Duodenal mucosa (tissue), 2 donors: ENCODE data around the gene STK10.

Source experiments
- H3K27ac ChIP-seq: one replicate; pipeline ENCODE4 v1.7.0; 2013; ENCODE audit warnings: low read depth, low read length
- H3K27me3 ChIP-seq, 2 donors: one replicate each; pipeline ENCODE4 v1.7.0; 2013; ENCODE audit warnings: low read length in 2 of 2, control low read depth in 1 of 2; ENCODE audit not compliant: insufficient read depth in 2 of 2, control insufficient read depth in 1 of 2
- H3K36me3 ChIP-seq, 2 donors: one replicate each; pipeline ENCODE4 v1.7.0; 2013; ENCODE audit warnings: low read length in 2 of 2, control low read depth in 1 of 2; ENCODE audit not compliant: insufficient read depth in 2 of 2, control insufficient read depth in 1 of 2
- H3K4me1 ChIP-seq, 2 donors: one replicate each; pipeline ENCODE4 v1.7.0; 2013; ENCODE audit warnings: low read length in 2 of 2, control low read depth in 1 of 2; ENCODE audit not compliant: insufficient read depth in 2 of 2, control insufficient read depth in 1 of 2
- H3K4me3 ChIP-seq, 2 donors: one replicate each; pipeline ENCODE4 v1.7.0; 2013; ENCODE audit warnings: low read length in 2 of 2, low read depth in 1 of 2
- H3K9ac ChIP-seq, 2 donors: one replicate each; pipeline ENCODE4 v1.7.0; 2013; ENCODE audit warnings: low read length in 2 of 2, low read depth in 1 of 2
- H3K9me3 ChIP-seq, 2 donors: one replicate each; pipeline ENCODE4 v1.7.0; 2013; ENCODE audit warnings: low read length in 2 of 2, control low read depth in 1 of 2; ENCODE audit not compliant: control insufficient read depth in 1 of 2

Gene STK10

GRCh38 chr5:172102913-172103626, 85.0 kb downstream of the STK10 start:
- no peak overlapping the region for H3K9ac ChIP-seq
- H3K27me3 ChIP-seq = no peaks in the 10 kb centered on the region
- H3K27ac ChIP-seq = no peak overlapping the region
- H3K9me3 ChIP-seq = no peaks in the 10 kb centered on the region
- H3K4me3 ChIP-seq = no peak overlapping the region
- peaks cover 3 to 8% of the 10 kb centered on the region in 2 donors for H3K4me1 ChIP-seq
- H3K36me3 ChIP-seq = peaks cover 11 to 26% of the 10 kb centered on the region in 2 donors

DNA sequence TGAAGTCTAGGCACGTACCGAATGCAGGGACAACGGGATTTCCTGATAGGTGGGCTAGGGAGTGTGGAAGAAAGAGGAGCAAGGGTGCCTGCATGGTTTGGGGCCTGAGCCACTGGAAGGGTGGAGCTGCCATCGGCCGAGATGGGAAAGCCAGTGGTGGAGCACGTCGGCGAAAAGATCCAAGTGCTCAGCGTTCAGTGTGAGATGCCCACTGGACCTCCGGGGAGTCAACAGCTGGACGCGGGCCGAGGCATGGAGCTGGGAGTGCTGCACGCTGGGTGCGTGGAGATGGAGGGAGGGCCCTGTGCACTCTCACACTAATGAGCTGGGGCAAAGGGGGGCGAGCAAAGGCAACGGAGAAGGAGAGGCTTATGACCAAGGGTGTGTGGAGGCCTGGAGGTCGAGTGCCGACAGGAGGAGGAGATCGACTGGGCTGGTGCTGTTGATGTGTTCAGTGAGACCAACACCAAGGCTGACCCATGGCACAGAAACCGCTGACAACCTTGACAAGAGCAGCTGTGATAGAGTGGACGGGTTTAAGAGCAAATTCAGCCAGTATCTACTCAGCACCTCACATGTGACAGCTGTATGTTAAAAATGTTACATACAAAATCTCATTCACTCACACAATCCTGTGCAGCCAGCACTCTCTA, 85.7 kb downstream of the STK10 start:
- Histone ChIP-seq H3K36me3 (peaks cover 11 to 26% of the 10 kb centered on the region in 2 donors), H3K4me3 (no peak overlapping the region), H3K9me3 (no peaks in the 10 kb centered on the region), H3K27ac (no peak overlapping the region), H3K9ac (no peak overlapping the region), H3K27me3 (no peaks in the 10 kb centered on the region), H3K4me1 (peaks cover 3 to 8% of the 10 kb centered on the region in 2 donors)

DNA sequence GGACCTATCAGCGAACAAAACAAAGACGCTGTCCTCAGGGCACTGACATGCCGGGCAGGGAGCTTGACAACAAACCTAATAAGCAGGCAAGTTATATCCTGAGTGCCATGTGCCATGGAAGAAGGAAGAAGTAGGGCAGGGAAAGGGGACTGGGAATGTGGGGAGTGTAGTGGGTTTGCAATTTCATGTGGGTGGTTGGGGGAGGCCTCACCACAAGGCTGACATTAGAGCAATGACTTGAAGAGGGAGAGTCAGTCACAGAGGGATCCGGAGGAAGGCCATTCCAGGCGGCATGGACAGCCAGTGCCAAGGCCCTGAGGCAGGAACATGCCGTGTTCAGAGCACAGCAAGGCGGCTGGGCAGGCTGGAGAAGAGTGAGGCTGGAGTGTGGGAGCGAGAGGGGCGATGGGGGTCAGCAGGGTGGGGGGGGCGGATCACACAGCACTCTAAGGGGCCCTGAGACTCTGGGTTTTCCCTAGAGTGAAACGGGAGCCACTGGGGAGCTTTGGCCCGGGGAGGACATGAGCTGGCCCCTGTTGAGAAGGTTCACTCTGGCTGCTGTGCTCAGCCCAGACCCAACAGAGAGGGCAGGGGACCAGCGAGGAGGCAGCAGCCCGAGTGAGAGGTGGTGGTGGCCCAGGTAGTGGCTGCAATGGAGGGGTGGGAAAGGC, 86.3 kb downstream of the STK10 start:
- Histone ChIP-seq H3K9me3 (no peaks in the 10 kb centered on the region), H3K4me3 (no peak overlapping the region), H3K27ac (no peak overlapping the region), H3K36me3 (peaks cover 11 to 26% of the 10 kb centered on the region in 2 donors), H3K27me3 (no peaks in the 10 kb centered on the region), H3K4me1 (peaks cover under 1 to 3% of the 10 kb centered on the region in 2 donors), H3K9ac (no peak overlapping the region)

- Histone ChIP-seq H3K9ac (no peak overlapping the region), H3K9me3 (no peaks in the 10 kb centered on the region), H3K27me3 (no peaks in the 10 kb centered on the region), H3K4me1 (no peaks in the 10 kb centered on the region), H3K4me3 (no peak overlapping the region), H3K27ac (no peak overlapping the region), H3K36me3 (peaks cover 5 to 18% of the 10 kb centered on the region in 2 donors)
Measured at GRCh38 chr5:172098883-172099282, 89.1 kb downstream of the STK10 start.

DNA sequence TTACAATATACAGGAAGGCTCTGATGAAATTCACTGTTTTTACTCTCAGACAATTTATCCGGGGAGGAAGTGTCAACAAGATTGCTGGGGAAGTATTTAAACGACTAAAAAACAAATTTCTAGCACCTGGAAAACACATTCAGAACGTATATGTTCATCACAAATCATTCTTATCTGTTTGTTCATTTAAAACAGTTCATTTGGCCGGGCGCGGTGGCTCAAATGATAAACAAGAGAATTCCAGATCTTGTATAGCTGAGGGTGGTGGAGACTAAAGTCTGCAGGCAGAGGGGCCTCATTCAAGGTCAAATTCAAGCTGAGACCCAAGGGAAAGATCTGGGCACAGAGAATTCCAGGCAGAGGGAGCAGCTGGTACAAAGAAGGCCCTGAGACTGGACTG, 90.0 kb downstream of the STK10 start:
- H3K4me1 ChIP-seq = no peaks in the 10 kb centered on the region
- H3K4me3 ChIP-seq = no peak overlapping the region
- no peaks in the 10 kb centered on the region for H3K27me3 ChIP-seq
- no peak overlapping the region for H3K27ac ChIP-seq
- peaks cover 9 to 22% of the 10 kb centered on the region in 2 donors for H3K36me3 ChIP-seq
- no peak overlapping the region for H3K9ac ChIP-seq
- H3K9me3 ChIP-seq = no peaks in the 10 kb centered on the region

DNA sequence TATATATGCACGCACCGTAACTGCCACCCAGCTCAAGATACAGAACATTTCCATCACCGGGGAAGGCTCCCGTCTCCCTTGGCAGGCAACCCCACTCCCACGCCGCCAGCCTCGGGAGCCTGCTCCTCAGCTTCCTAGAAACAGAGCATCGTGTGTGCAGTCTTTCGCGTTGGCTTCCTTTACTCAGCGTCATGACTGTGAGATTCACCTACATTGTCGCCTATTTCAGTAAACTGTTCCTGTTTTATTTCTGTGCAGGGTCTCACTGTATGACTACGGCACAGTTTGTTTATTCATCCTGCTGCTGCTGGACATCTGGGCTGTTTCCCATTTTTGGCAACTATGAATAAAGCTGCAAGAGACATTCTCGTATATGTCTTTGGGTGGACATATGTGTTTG, 90.7 kb downstream of the STK10 start:
- no peak overlapping the region for H3K27ac ChIP-seq
- H3K9me3 ChIP-seq = no peaks in the 10 kb centered on the region
- no peak overlapping the region for H3K9ac ChIP-seq
- peak overlapping the region in 1 of 2 donors; percentile 5 for H3K4me3 ChIP-seq
- H3K36me3 ChIP-seq = peaks cover 16 to 22% of the 10 kb centered on the region in 2 donors
- no peaks in the 10 kb centered on the region for H3K27me3 ChIP-seq
- H3K4me1 ChIP-seq = no peaks in the 10 kb centered on the region

GRCh38 chr5:172096207-172096940, 91.7 kb downstream of the STK10 start:
- no peak overlapping the region for H3K4me3 ChIP-seq
- H3K27me3 ChIP-seq = no peaks in the 10 kb centered on the region
- H3K36me3 ChIP-seq = peaks cover 14 to 20% of the 10 kb centered on the region in 2 donors
- no peak overlapping the region for H3K27ac ChIP-seq
- no peaks in the 10 kb centered on the region for H3K4me1 ChIP-seq
- no peak overlapping the region for H3K9ac ChIP-seq
- no peaks in the 10 kb centered on the region for H3K9me3 ChIP-seq

DNA sequence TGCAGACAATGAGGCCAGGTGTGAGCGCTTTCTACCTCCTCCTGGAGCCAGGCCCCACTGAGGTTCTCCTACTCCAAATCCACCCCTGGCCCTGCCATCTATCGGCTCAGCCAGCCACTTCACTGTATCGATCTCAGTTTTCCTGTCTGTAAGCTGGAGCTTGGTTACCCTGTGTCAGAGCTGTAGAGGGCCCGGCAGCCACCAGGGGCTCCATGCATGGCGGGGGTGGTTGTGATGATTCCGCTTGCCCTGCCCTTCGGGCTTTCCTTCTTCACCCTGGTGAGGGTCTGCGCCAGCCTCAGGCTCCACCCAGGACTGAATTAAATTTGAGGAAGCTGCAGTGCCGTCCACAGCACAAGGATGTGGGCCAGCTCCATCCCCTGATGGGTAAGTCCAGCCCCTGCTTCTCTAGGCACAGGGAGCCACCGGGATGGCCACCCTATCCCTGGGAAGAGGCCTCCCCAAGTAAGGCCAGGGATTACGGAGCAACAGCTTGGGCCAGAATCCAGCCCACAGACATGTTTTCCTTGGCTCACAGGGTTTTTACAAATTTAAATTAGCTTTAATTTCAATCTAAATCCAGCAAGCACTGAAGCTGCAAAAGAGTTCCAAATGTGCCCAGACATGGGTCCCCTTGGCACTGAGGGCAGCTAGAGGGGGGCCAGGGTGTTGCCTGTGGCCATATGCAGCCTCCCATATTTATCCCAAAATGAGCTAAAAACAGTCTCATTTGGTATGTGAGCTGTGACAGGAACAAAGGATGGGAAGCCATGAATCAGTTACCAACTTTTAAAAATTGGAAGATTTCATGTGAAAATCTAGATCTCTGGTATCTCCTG, 92.4 kb downstream of the STK10 start:
- Histone ChIP-seq H3K9me3 (no peaks in the 10 kb centered on the region), H3K27me3 (no peaks in the 10 kb centered on the region), H3K9ac (no peak overlapping the region), H3K27ac (no peak overlapping the region), H3K4me1 (no peaks in the 10 kb centered on the region), H3K4me3 (no peak overlapping the region), H3K36me3 (peaks cover 13 to 20% of the 10 kb centered on the region in 2 donors)

GRCh38 chr5:172093965-172094364, 94.1 kb downstream of the STK10 start:
- Histone ChIP-seq H3K4me1 (no peaks in the 10 kb centered on the region), H3K27ac (no peak overlapping the region), H3K36me3 (peaks cover 13 to 35% of the 10 kb centered on the region in 2 donors), H3K9ac (no peak overlapping the region), H3K4me3 (no peak overlapping the region), H3K27me3 (no peaks in the 10 kb centered on the region), H3K9me3 (no peaks in the 10 kb centered on the region)
